Measurements from ENCODE around the gene COL23A1. TPM values are rescaled to one million over a fixed set of nuclear protein-coding genes. Genes with fewer than 3 reads are reported as not detected.

Gene COL23A1
- total RNA-seq, 4 donors from 2014 or later, result 0.83 to 1.8 (median 1.5) TPM

DNA sequence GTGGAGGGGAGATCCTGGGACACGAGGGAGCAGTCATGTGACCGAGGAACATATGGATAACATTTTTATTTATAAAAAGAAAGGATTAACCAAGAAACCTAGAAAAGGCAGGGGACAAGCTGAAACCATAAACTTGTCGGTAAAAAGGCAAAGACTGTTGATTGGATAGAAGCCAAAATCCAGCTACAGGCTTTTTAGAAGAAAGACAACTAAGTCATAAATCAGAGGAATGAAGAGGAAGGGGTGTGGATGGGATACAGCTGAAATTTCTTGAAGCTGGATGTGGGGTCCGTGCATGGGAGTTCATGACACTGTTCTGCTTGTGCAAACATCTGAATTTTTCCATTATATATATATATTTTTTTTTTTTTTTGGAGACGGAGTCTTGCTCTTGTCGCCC is 246.9 kb downstream of the COL23A1 start:
- no peak overlapping the region for H3K27ac ChIP-seq (replicated peaks in 1 of 4)
- no peak for DNase-seq (ENCODE audit: extremely low spot score)
- 69% methylated on average over 6 of the region's 6 CpGs for WGBS
- no peak overlapping the region for H3K4me3 ChIP-seq
- no peaks in the 10 kb centered on the region for H3K36me3 ChIP-seq
- H3K9me3 ChIP-seq, result no peaks in the 10 kb centered on the region
- intact Hi-C loops (cut with DNase I), result no loop called here
- no peaks in the 10 kb centered on the region for H3K4me1 ChIP-seq
- TF ChIP-seq POLR2AphosphoS5 (IDR thresholded peaks at IDR 0.05), result no peak
- no peak for TF ChIP-seq POLR2A (IDR thresholded peaks at IDR 0.05; ENCODE audit: low read depth)
- TF ChIP-seq, protein P1, sequence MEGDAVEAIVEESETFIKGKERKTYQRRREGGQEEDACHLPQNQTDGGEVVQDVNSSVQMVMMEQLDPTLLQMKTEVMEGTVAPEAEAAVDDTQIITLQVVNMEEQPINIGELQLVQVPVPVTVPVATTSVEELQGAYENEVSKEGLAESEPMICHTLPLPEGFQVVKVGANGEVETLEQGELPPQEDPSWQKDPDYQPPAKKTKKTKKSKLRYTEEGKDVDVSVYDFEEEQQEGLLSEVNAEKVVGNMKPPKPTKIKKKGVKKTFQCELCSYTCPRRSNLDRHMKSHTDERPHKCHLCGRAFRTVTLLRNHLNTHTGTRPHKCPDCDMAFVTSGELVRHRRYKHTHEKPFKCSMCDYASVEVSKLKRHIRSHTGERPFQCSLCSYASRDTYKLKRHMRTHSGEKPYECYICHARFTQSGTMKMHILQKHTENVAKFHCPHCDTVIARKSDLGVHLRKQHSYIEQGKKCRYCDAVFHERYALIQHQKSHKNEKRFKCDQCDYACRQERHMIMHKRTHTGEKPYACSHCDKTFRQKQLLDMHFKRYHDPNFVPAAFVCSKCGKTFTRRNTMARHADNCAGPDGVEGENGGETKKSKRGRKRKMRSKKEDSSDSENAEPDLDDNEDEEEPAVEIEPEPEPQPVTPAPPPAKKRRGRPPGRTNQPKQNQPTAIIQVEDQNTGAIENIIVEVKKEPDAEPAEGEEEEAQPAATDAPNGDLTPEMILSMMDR (IDR thresholded peaks at IDR 0.05), result no peak
- no peak for TF ChIP-seq EP300 (IDR thresholded peaks at IDR 0.05)
- peaks cover 0 to 7% (median 0%) of the 10 kb centered on the region in 4 donors for H3K27me3 ChIP-seq

DNA sequence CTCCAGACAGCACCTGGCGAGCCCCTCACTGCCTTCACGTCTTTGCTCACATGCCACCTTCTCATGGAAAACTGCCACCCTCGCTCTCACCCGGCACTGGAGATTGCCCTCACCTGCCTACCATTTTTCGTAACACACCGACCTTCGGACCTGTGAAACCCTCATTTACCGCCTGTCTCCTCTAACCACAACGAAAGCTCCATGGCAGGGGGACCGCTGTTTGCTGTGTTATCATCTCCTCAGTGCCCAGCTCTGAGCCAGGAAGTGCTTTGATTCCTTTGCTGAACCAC is 248.4 kb downstream of the COL23A1 start:
- TF ChIP-seq, protein P1 (IDR thresholded peaks at IDR 0.05), result no peak
- TF ChIP-seq POLR2A (IDR thresholded peaks at IDR 0.05; ENCODE audit: low read depth), result no peak
- TF ChIP-seq POLR2AphosphoS5 (IDR thresholded peaks at IDR 0.05), result no peak
- no peak for TF ChIP-seq EP300 (IDR thresholded peaks at IDR 0.05)

DNA sequence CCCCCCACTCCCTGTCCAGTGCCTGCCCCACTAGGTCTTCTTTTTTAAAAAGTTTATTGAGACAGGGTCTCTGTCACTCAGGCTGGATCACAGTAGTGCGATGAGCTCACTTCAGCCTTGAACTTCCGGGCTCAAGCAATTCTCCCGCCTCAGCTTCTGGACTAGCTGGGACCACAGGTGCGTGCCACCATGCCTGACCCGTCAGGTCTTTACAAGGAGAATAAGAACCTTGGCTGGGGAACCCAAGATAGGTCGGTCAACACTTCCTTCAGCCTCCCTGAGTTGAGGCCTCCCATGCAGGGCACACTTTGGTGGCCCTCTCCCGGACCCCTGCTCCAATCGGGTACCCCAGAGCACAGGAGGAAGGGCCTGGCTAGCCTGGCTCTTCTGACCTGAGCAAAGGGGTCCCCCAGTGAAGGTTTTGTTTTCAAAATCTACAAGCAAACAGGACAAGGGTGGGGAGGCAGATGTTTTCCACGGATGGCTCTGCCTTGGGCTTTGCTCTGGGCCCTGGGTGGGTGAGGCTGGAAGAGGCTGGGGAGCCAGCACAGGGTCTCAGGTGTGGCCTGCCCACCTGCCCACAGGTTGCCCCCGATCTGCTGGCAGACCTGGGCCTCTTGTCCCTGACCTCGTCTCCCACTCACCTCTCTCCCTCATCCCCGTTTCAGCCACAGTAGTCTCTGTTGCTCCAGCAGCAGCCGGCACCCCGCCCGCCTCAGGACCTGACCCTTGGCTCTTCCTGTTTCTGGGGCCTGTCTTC is 248.9 kb downstream of the COL23A1 start:
- Histone ChIP-seq H3K27me3 (peaks cover 0 to 14% (median 0%) of the 10 kb centered on the region in 4 donors), H3K4me3 (no peak overlapping the region), H3K4me1 (no peaks in the 10 kb centered on the region), H3K27ac (replicated peaks in 1 of 4) (no peak overlapping the region), H3K36me3 (no peaks in the 10 kb centered on the region), H3K9me3 (no peaks in the 10 kb centered on the region)
- WGBS, result 93% methylated on average over 15 of the region's 15 CpGs
- TF ChIP-seq POLR2AphosphoS5 (IDR thresholded peaks at IDR 0.05) (no peak), EP300 (IDR thresholded peaks at IDR 0.05) (no peak), POLR2A (IDR thresholded peaks at IDR 0.05; ENCODE audit: low read depth) (no peak)
- TF ChIP-seq, protein P1 (IDR thresholded peaks at IDR 0.05), result no peak
- no peak for DNase-seq (ENCODE audit: extremely low spot score)
- intact Hi-C loops (cut with DNase I), result no loop called here

More for the DNA sequence above, 248.4 kb downstream of the COL23A1 start:
- Histone ChIP-seq H3K36me3 (no peaks in the 10 kb centered on the region), H3K27ac (replicated peaks in 1 of 4) (no peak overlapping the region), H3K27me3 (peaks cover 0 to 14% (median 0%) of the 10 kb centered on the region in 4 donors), H3K4me1 (no peaks in the 10 kb centered on the region), H3K9me3 (no peaks in the 10 kb centered on the region), H3K4me3 (no peak overlapping the region)
- no peak for DNase-seq (ENCODE audit: extremely low spot score)
- intact Hi-C loops (cut with DNase I), result no loop called here
- WGBS, result 89% methylated on average over 9 of the region's 10 CpGs

DNA sequence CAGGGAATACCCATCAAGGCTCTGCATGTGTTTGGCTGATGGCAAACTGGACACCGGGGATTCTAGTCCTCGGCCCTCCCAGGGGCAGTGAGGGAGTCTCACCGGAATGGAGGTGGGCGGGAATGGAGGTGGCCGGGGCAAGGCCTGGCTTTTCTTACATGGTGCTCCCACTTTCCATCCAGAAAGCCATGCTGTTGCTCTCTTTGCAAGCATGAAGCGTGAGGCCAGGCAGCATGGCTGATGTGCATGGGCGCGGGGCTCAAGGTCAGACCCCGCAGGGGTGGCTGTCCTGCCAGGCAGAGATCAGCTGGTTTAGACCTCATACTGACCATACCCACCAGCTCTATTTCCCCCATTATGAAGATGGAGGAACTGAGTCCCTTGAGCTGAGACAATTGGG is 249.6 kb downstream of the COL23A1 start:
- no peak for DNase-seq (ENCODE audit: extremely low spot score)
- 96% methylated on average over 6 of the region's 9 CpGs for WGBS

More for the DNA sequence above, 249.6 kb downstream of the COL23A1 start:
- intact Hi-C loops (cut with DNase I), result no loop called here
- TF ChIP-seq POLR2AphosphoS5 (IDR thresholded peaks at IDR 0.05) (no peak), POLR2A (IDR thresholded peaks at IDR 0.05; ENCODE audit: low read depth) (no peak), EP300 (IDR thresholded peaks at IDR 0.05) (no peak)
- TF ChIP-seq, protein P1 (IDR thresholded peaks at IDR 0.05), result no peak
- Histone ChIP-seq H3K27me3 (peaks cover 0 to 14% (median 0%) of the 10 kb centered on the region in 4 donors), H3K4me1 (no peaks in the 10 kb centered on the region), H3K4me3 (no peak overlapping the region), H3K27ac (replicated peaks in 1 of 4) (no peak overlapping the region), H3K36me3 (no peaks in the 10 kb centered on the region), H3K9me3 (no peaks in the 10 kb centered on the region)
